WERI-Rb-1 (cell line): ENCODE measurements around the gene BOC.
A peak's percentile ranks its signal among the peaks of the same experiment; 100 is the strongest.

ENCODE experiments used
- DNase-seq: peaks from one replicate; pipeline ENCODE4 v3.0.0-alpha.2; 2020
- H3K27ac ChIP-seq: fragments of 250-450 bp; sonication (Bioruptor Pico); 2 replicates; pipeline ENCODE4 v1.5.1; 2020; ENCODE audit warnings: mild to moderate bottlenecking, moderate library complexity
- H3K27me3 ChIP-seq: fragments of 250-450 bp; sonication (Bioruptor Pico); 2 replicates; pipeline ENCODE4 v1.5.1; 2021; ENCODE audit warnings: mild to moderate bottlenecking, low read depth, moderate library complexity; ENCODE audit not compliant: insufficient read depth, severe bottlenecking
- H3K36me3 ChIP-seq: fragments of 250-450 bp; sonication (Bioruptor Pico); 2 replicates; pipeline ENCODE4 v1.5.1; 2020; ENCODE audit warnings: mild to moderate bottlenecking, moderate library complexity
- H3K4me3 ChIP-seq: 2 replicates; pipeline ENCODE4 v1.5.1; 2011; ENCODE audit warnings: low read depth, mild to moderate bottlenecking, control low read depth, low read length
- H3K9me3 ChIP-seq: fragments of 250-450 bp; sonication (Bioruptor Pico); 2 replicates; pipeline ENCODE4 v1.5.1; 2021; ENCODE audit warnings: mild to moderate bottlenecking, moderate library complexity; ENCODE audit not compliant: severe bottlenecking
- CTCF ChIP-seq: IDR thresholded peaks from 2 replicates; pipeline ENCODE4 v1.5.1; 2011; ENCODE audit warnings: low read depth, mild to moderate bottlenecking, control low read depth, inconsistent platforms, low read length

BOC gene

GRCh38 chr3:113234028-113234427, 22.7 kb downstream of the BOC start:
- Histone ChIP-seq H3K27ac (no peak overlapping the region), H3K36me3 (no peaks in the 10 kb centered on the region), H3K9me3 (no peaks in the 10 kb centered on the region), H3K4me3 (no peak overlapping the region), H3K27me3 (no peaks in the 10 kb centered on the region)
- no peak for TF ChIP-seq CTCF
- no peak for DNase-seq

- H3K4me3 ChIP-seq, result no peak overlapping the region
- no peak for TF ChIP-seq CTCF
- H3K27ac ChIP-seq, result no peak overlapping the region; the same call in 1 of the 2 replicates
- no peaks in the 10 kb centered on the region for H3K27me3 ChIP-seq
- H3K36me3 ChIP-seq, result no peaks in the 10 kb centered on the region
- DNase-seq, result no peak
- no peaks in the 10 kb centered on the region for H3K9me3 ChIP-seq
Observed at GRCh38 chr3:113234688-113235260, 23.4 kb downstream of the BOC start.

- Histone ChIP-seq H3K4me3 (no peak overlapping the region), H3K27ac (no peak overlapping the region), H3K36me3 (no peaks in the 10 kb centered on the region), H3K9me3 (no peaks in the 10 kb centered on the region), H3K27me3 (no peaks in the 10 kb centered on the region)
- no peak for TF ChIP-seq CTCF
- DNase-seq, result no peak
Observed at GRCh38 chr3:113238503-113238902, 27.1 kb downstream of the BOC start.

- DNase-seq, result no peak
- H3K36me3 ChIP-seq, result no peaks in the 10 kb centered on the region
- TF ChIP-seq CTCF, result no peak
- H3K27ac ChIP-seq, result no peak overlapping the region
- H3K9me3 ChIP-seq, result no peaks in the 10 kb centered on the region
- no peak overlapping the region for H3K4me3 ChIP-seq
- no peaks in the 10 kb centered on the region for H3K27me3 ChIP-seq
Observed at GRCh38 chr3:113240841-113241240, 29.5 kb downstream of the BOC start.

- peak; percentile 69 for DNase-seq
- Histone ChIP-seq H3K36me3 (no peaks in the 10 kb centered on the region), H3K9me3 (no peaks in the 10 kb centered on the region), H3K4me3 (peak overlapping the region; percentile 15), H3K27me3 (no peaks in the 10 kb centered on the region), H3K27ac (peak overlapping the region; percentile 52)
- TF ChIP-seq CTCF, result no peak
Observed at GRCh38 chr3:113241292-113242095, 30.1 kb downstream of the BOC start.
